ENCODE data around the gene CES4A.

GRCh38 chr16:67013233-67013822, 24.9 kb downstream of the CES4A start:
- TF ChIP-seq CTCF (IDR thresholded peaks at IDR 0.05): no peak
- TF ChIP-seq POLR2A (IDR thresholded peaks at IDR 0.05): no peak

Measured in thyroid gland (tissue), 4 donors.